ENCODE results near the gene CRX. TPM values are rescaled to one million over a fixed set of nuclear protein-coding genes. Genes with fewer than 3 reads are reported as not detected.

CRX gene
- total and polyA plus RNA-seq, 2 of the 13 experiments (the other 11 are each of a cell fraction or from before 2014, with no cell fraction given), result not detected

DNA sequence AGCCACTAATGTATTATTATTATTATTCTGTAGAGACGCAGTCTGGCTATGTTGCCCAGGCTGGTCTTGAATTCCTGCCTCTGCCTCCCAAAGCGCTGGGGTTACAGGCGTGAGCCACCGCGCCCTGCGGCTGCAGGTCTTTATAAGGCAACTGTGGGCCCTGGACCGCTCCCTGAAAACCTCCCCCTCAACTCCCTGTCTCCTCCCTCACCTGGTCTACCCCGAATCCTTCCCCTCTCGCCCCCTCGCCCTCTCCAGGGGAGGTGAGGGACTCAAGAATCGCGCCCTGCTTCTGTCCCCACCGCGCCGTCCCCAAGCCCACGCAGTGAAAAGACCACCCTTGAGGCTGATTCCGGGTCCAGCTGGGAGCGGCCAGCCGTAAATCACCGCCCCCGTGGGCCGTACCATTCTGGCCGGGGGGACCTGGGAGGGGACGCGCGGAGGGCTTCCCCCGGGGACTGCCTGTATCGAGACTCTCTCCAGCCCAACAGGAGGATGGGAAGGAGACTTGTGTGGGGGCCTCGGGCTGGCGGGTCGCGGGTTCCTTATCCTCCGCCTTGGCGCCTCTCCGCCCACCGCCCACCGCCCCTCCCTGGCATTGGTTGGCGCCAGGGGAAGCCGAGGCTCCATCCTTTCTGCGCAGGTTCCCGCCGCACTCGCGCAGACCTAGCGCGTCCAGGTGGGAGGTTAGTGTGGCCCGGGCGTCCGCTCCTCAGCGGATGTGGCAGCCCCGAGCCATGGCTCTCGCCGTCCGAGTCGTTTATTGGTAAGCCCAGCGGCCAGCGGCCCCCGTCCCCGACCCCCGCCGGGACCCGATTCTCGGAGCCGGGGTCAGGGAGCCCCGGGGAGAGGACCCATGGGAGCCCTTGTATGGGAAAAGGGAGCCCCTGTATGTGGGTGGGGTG, 43.4 kb upstream of the CRX start, which contains the start of gene SELENOW (continued):
- TF ChIP-seq, protein P1, sequence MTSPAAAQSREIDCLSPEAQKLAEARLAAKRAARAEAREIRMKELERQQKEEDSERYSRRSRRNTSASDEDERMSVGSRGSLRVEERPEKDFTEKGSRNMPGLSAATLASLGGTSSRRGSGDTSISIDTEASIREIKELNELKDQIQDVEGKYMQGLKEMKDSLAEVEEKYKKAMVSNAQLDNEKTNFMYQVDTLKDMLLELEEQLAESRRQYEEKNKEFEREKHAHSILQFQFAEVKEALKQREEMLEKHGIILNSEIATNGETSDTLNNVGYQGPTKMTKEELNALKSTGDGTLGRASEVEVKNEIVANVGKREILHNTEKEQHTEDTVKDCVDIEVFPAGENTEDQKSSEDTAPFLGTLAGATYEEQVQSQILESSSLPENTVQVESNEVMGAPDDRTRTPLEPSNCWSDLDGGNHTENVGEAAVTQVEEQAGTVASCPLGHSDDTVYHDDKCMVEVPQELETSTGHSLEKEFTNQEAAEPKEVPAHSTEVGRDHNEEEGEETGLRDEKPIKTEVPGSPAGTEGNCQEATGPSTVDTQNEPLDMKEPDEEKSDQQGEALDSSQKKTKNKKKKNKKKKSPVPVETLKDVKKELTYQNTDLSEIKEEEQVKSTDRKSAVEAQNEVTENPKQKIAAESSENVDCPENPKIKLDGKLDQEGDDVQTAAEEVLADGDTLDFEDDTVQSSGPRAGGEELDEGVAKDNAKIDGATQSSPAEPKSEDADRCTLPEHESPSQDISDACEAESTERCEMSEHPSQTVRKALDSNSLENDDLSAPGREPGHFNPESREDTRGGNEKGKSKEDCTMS (CRISPR knock-in tag; conservative IDR thresholded peaks at IDR 0.05), result no peak
- TF ChIP-seq TBP (CRISPR knock-in tag; IDR thresholded peaks at IDR 0.05), result no peak
- no peak; the same call in 1 of the 2 replicates for TF ChIP-seq HES4 (CRISPR knock-in tag; IDR thresholded peaks at IDR 0.05; ENCODE audit: borderline replicate concordance)
- TF ChIP-seq GTF2F1 (IDR thresholded peaks at IDR 0.05; ENCODE audit: low read length), result no peak
- TF ChIP-seq ATF1 (CRISPR knock-in tag; IDR thresholded peaks at IDR 0.05), result no peak
- TF ChIP-seq, protein P2, sequence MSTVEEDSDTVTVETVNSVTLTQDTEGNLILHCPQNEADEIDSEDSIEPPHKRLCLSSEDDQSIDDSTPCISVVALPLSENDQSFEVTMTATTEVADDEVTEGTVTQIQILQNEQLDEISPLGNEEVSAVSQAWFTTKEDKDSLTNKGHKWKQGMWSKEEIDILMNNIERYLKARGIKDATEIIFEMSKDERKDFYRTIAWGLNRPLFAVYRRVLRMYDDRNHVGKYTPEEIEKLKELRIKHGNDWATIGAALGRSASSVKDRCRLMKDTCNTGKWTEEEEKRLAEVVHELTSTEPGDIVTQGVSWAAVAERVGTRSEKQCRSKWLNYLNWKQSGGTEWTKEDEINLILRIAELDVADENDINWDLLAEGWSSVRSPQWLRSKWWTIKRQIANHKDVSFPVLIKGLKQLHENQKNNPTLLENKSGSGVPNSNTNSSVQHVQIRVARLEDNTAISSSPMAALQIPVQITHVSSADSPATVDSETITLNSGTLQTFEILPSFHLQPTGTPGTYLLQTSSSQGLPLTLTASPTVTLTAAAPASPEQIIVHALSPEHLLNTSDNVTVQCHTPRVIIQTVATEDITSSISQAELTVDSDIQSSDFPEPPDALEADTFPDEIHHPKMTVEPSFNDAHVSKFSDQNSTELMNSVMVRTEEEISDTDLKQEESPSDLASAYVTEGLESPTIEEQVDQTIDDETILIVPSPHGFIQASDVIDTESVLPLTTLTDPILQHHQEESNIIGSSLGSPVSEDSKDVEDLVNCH (CRISPR knock-in tag; IDR thresholded peaks at IDR 0.05), result no peak
- no peak for TF ChIP-seq ZNF101 (CRISPR knock-in tag; IDR thresholded peaks at IDR 0.05; ENCODE audit: borderline replicate concordance, low read depth)
- TF ChIP-seq TGIF2 (CRISPR knock-in tag; IDR thresholded peaks at IDR 0.05), result no peak; the same call in none of the 2 replicates
- TF ChIP-seq KLF11 (CRISPR knock-in tag; IDR thresholded peaks at IDR 0.05), result no peak
- peak; percentile 88 for TF ChIP-seq PHF8 (CRISPR knock-in tag; IDR thresholded peaks at IDR 0.05)
- no peak for TF ChIP-seq ZNF234 (CRISPR knock-in tag; conservative IDR thresholded peaks at IDR 0.05)
- TF ChIP-seq, protein P3, sequence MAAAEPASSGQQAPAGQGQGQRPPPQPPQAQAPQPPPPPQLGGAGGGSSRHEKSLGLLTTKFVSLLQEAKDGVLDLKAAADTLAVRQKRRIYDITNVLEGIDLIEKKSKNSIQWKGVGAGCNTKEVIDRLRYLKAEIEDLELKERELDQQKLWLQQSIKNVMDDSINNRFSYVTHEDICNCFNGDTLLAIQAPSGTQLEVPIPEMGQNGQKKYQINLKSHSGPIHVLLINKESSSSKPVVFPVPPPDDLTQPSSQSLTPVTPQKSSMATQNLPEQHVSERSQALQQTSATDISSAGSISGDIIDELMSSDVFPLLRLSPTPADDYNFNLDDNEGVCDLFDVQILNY (CRISPR knock-in tag; conservative IDR thresholded peaks at IDR 0.05), result no peak; the same call in 1 of the 2 replicates
- TF ChIP-seq, protein P4, sequence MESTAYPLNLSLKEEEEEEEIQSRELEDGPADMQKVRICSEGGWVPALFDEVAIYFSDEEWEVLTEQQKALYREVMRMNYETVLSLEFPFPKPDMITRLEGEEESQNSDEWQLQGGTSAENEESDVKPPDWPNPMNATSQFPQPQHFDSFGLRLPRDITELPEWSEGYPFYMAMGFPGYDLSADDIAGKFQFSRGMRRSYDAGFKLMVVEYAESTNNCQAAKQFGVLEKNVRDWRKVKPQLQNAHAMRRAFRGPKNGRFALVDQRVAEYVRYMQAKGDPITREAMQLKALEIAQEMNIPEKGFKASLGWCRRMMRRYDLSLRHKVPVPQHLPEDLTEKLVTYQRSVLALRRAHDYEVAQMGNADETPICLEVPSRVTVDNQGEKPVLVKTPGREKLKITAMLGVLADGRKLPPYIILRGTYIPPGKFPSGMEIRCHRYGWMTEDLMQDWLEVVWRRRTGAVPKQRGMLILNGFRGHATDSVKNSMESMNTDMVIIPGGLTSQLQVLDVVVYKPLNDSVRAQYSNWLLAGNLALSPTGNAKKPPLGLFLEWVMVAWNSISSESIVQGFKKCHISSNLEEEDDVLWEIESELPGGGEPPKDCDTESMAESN (CRISPR knock-in tag; conservative IDR thresholded peaks at IDR 0.05), result no peak; the same call in 1 of the 2 replicates
- TF ChIP-seq REL (CRISPR knock-in tag; conservative IDR thresholded peaks at IDR 0.05), result peak; percentile 29; the same call in 1 of the 2 replicates
- 0 out of 2 replicates have a peak, but pooled peaks have one; percentile 61 for TF ChIP-seq SIN3A (IDR thresholded peaks at IDR 0.05; ENCODE audit: borderline replicate concordance, low read depth, low read length)
- no peak for TF ChIP-seq MLLT10 (CRISPR knock-in tag; IDR thresholded peaks at IDR 0.05)
- 0 out of 2 replicates have a peak, but pooled peaks have one; percentile 26 for TF ChIP-seq SRF (IDR thresholded peaks at IDR 0.05; ENCODE audit: low read depth, low read length)
- TF ChIP-seq ZNF296 (CRISPR knock-in tag; conservative IDR thresholded peaks at IDR 0.05), result no peak
- TF ChIP-seq ARNT2 (CRISPR knock-in tag; IDR thresholded peaks at IDR 0.05; ENCODE audit: low read depth), result 0 out of 2 replicates have a peak, but pooled peaks have one; percentile 20
- TF ChIP-seq ZBTB7B (CRISPR knock-in tag; IDR thresholded peaks at IDR 0.05), result peak; percentile 99

Data from HepG2 (cell line).